Measurements from ENCODE around the gene LINC00632.

Gene LINC00632

GRCh38 chrX:140725500-140725899, 15.9 kb downstream of the LINC00632 start:
- Histone ChIP-seq H3K4me3 (ENCODE audit: low read depth, low read length, poor library complexity, severe bottlenecking) (no peak overlapping the region), H4K20me1 (ENCODE audit: insufficient read depth, low read length) (no peaks in the 10 kb centered on the region), H3K9me3 (ENCODE audit: low read length) (no peaks in the 10 kb centered on the region), H3K4me2 (ENCODE audit: low read length) (no peak overlapping the region), H3K4me1 (ENCODE audit: insufficient read depth, low read length, severe bottlenecking) (no peaks in the 10 kb centered on the region), H2AFZ (ENCODE audit: low read length) (no peak overlapping the region), H3K9ac (ENCODE audit: low read length) (no peak overlapping the region), H3K9me2 (ENCODE audit: low read depth, low read length) (no peaks in the 10 kb centered on the region), H3K27me3 (ENCODE audit: insufficient read depth, low read length) (no peaks in the 10 kb centered on the region), H3K79me2 (ENCODE audit: insufficient read depth, low read length) (no peaks in the 10 kb centered on the region), H3F3A (ENCODE audit: insufficient read depth, low read length) (no peaks in the 10 kb centered on the region), H3K36me3 (ENCODE audit: insufficient read depth, low read length) (no peaks in the 10 kb centered on the region), H3K27ac (ENCODE audit: low read depth, low read length, poor library complexity, severe bottlenecking) (no peak overlapping the region)
- TF ChIP-seq, protein P1, sequence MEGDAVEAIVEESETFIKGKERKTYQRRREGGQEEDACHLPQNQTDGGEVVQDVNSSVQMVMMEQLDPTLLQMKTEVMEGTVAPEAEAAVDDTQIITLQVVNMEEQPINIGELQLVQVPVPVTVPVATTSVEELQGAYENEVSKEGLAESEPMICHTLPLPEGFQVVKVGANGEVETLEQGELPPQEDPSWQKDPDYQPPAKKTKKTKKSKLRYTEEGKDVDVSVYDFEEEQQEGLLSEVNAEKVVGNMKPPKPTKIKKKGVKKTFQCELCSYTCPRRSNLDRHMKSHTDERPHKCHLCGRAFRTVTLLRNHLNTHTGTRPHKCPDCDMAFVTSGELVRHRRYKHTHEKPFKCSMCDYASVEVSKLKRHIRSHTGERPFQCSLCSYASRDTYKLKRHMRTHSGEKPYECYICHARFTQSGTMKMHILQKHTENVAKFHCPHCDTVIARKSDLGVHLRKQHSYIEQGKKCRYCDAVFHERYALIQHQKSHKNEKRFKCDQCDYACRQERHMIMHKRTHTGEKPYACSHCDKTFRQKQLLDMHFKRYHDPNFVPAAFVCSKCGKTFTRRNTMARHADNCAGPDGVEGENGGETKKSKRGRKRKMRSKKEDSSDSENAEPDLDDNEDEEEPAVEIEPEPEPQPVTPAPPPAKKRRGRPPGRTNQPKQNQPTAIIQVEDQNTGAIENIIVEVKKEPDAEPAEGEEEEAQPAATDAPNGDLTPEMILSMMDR (IDR thresholded peaks at IDR 0.05; ENCODE audit: low read length), result no peak
- TF ChIP-seq EZH2 (IDR thresholded peaks at IDR 0.05; ENCODE audit: borderline replicate concordance, low read length), result no peak

DNA sequence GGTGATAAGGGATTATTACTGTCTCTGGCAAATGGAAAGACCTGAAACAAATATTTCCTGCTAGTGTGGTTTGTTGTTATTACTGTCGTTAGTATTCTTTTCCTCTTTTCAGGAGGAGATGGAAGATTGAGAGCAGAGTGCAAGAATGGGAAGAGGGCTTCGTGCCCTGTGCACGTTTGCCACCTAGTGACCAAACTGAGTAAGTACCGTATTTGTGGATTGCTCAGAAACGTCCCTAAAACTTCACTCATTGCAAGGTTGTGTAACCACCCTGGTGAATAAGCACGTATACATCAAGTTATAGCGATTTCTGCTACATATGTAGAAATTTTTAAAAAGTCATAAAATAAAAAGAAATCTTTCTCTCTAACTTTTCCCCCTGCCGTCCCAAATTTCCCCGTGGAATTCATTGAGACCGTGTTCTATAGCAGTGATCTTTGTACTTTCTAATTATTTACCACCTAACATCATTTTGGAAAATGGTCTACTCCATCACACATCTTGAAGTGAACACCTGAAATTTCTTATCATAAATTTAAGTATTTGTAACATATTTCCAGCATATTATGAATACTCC, 24.3 kb downstream of the LINC00632 start:
- no peak overlapping the region for H3K9ac ChIP-seq (ENCODE audit: low read length)
- H3K79me2 ChIP-seq (ENCODE audit: insufficient read depth, low read length), result no peaks in the 10 kb centered on the region
- no peaks in the 10 kb centered on the region for H3K36me3 ChIP-seq (ENCODE audit: insufficient read depth, low read length)
- H3K27me3 ChIP-seq (ENCODE audit: insufficient read depth, low read length), result no peaks in the 10 kb centered on the region
- TF ChIP-seq, protein P1 (IDR thresholded peaks at IDR 0.05; ENCODE audit: low read length), result peak; percentile 50
- no peak for TF ChIP-seq EZH2 (IDR thresholded peaks at IDR 0.05; ENCODE audit: borderline replicate concordance, low read length)
- no peak overlapping the region for H3K4me3 ChIP-seq (ENCODE audit: low read depth, low read length, poor library complexity, severe bottlenecking)
- no peaks in the 10 kb centered on the region for H3F3A ChIP-seq (ENCODE audit: insufficient read depth, low read length)
- H3K4me2 ChIP-seq (ENCODE audit: low read length), result no peak overlapping the region
- no peaks in the 10 kb centered on the region for H3K9me3 ChIP-seq (ENCODE audit: low read length)
- no peaks in the 10 kb centered on the region for H3K9me2 ChIP-seq (ENCODE audit: low read depth, low read length)
- H3K27ac ChIP-seq (ENCODE audit: low read depth, low read length, poor library complexity, severe bottlenecking), result no peak overlapping the region
- no peaks in the 10 kb centered on the region for H3K4me1 ChIP-seq (ENCODE audit: insufficient read depth, low read length, severe bottlenecking)
- H4K20me1 ChIP-seq (ENCODE audit: insufficient read depth, low read length), result no peaks in the 10 kb centered on the region
- no peak overlapping the region for H2AFZ ChIP-seq (ENCODE audit: low read length)

GRCh38 chrX:140744085-140744484, 34.5 kb downstream of the LINC00632 start:
- no peak overlapping the region for H3K4me2 ChIP-seq (ENCODE audit: low read length)
- H3K79me2 ChIP-seq (ENCODE audit: insufficient read depth, low read length), result no peaks in the 10 kb centered on the region
- no peaks in the 10 kb centered on the region for H3K27me3 ChIP-seq (ENCODE audit: insufficient read depth, low read length)

More at GRCh38 chrX:140744085-140744484, 34.5 kb downstream of the LINC00632 start:
- H3K36me3 ChIP-seq (ENCODE audit: insufficient read depth, low read length), result no peaks in the 10 kb centered on the region
- H4K20me1 ChIP-seq (ENCODE audit: insufficient read depth, low read length), result no peaks in the 10 kb centered on the region
- H3K4me3 ChIP-seq (ENCODE audit: low read depth, low read length, poor library complexity, severe bottlenecking), result no peak overlapping the region
- H3K9ac ChIP-seq (ENCODE audit: low read length), result no peak overlapping the region
- H3K27ac ChIP-seq (ENCODE audit: low read depth, low read length, poor library complexity, severe bottlenecking), result no peak overlapping the region
- no peaks in the 10 kb centered on the region for H3K9me3 ChIP-seq (ENCODE audit: low read length)
- no peaks in the 10 kb centered on the region for H3K4me1 ChIP-seq (ENCODE audit: insufficient read depth, low read length, severe bottlenecking)
- TF ChIP-seq EZH2 (IDR thresholded peaks at IDR 0.05; ENCODE audit: borderline replicate concordance, low read length), result no peak
- TF ChIP-seq, protein P1 (IDR thresholded peaks at IDR 0.05; ENCODE audit: low read length), result no peak
- no peak overlapping the region for H2AFZ ChIP-seq (ENCODE audit: low read length)
- H3K9me2 ChIP-seq (ENCODE audit: low read depth, low read length), result no peaks in the 10 kb centered on the region
- H3F3A ChIP-seq (ENCODE audit: insufficient read depth, low read length), result no peaks in the 10 kb centered on the region
